ENCODE results near the gene SPAG5. TPM values are rescaled to one million over a fixed set of nuclear protein-coding genes. Genes with fewer than 3 reads are reported as not detected.

SPAG5 gene, protein sequence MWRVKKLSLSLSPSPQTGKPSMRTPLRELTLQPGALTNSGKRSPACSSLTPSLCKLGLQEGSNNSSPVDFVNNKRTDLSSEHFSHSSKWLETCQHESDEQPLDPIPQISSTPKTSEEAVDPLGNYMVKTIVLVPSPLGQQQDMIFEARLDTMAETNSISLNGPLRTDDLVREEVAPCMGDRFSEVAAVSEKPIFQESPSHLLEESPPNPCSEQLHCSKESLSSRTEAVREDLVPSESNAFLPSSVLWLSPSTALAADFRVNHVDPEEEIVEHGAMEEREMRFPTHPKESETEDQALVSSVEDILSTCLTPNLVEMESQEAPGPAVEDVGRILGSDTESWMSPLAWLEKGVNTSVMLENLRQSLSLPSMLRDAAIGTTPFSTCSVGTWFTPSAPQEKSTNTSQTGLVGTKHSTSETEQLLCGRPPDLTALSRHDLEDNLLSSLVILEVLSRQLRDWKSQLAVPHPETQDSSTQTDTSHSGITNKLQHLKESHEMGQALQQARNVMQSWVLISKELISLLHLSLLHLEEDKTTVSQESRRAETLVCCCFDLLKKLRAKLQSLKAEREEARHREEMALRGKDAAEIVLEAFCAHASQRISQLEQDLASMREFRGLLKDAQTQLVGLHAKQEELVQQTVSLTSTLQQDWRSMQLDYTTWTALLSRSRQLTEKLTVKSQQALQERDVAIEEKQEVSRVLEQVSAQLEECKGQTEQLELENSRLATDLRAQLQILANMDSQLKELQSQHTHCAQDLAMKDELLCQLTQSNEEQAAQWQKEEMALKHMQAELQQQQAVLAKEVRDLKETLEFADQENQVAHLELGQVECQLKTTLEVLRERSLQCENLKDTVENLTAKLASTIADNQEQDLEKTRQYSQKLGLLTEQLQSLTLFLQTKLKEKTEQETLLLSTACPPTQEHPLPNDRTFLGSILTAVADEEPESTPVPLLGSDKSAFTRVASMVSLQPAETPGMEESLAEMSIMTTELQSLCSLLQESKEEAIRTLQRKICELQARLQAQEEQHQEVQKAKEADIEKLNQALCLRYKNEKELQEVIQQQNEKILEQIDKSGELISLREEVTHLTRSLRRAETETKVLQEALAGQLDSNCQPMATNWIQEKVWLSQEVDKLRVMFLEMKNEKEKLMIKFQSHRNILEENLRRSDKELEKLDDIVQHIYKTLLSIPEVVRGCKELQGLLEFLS
- total RNA-seq (2021; fragmentation: NEBNext Ultra II Directional; extraction: Animal tissue kit (Norgen Biotek cat#: 25700)) = 10 to 100 TPM; 29.2 to 73.3 (median 69.4) TPM
- long read RNA-seq, full-length matches to known transcripts = 10 of 20 reads
- long read RNA-seq, partial matches to known transcripts = 7 of 20 reads
- long read RNA-seq, other reads (novel, unspliced or antisense) = 3 of 20 reads

GRCh38 chr17:28598799-28599310, at the start of gene SPAG5:
Gene SPAG5, minus strand, starts transcription at chr17:28599025. Its CDS starts 79 bp downstream, at chr17:28598946.
- Mint-ChIP-seq H3K27ac (peak within 1 kb of the TSS; percentile 95), H3K9me3 (no peaks in the 10 kb centered on the region), H3K27me3 (ENCODE audit: insufficient read depth) (peaks cover 3% of the 10 kb centered on the region), H3K36me3 (ENCODE audit: low read depth) (peaks cover 9% of the 10 kb centered on the region; the same call in 1 of the 2 replicates), H3K4me3 (peak within 1 kb of the TSS; percentile 97), H3K4me1 (ENCODE audit: low read depth) (peaks cover 26% of the 10 kb centered on the region)
- TF ChIP-seq, protein P1, sequence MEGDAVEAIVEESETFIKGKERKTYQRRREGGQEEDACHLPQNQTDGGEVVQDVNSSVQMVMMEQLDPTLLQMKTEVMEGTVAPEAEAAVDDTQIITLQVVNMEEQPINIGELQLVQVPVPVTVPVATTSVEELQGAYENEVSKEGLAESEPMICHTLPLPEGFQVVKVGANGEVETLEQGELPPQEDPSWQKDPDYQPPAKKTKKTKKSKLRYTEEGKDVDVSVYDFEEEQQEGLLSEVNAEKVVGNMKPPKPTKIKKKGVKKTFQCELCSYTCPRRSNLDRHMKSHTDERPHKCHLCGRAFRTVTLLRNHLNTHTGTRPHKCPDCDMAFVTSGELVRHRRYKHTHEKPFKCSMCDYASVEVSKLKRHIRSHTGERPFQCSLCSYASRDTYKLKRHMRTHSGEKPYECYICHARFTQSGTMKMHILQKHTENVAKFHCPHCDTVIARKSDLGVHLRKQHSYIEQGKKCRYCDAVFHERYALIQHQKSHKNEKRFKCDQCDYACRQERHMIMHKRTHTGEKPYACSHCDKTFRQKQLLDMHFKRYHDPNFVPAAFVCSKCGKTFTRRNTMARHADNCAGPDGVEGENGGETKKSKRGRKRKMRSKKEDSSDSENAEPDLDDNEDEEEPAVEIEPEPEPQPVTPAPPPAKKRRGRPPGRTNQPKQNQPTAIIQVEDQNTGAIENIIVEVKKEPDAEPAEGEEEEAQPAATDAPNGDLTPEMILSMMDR (IDR thresholded peaks at IDR 0.05) = no peak
- DNase-seq = peak; percentile 87

DNA sequence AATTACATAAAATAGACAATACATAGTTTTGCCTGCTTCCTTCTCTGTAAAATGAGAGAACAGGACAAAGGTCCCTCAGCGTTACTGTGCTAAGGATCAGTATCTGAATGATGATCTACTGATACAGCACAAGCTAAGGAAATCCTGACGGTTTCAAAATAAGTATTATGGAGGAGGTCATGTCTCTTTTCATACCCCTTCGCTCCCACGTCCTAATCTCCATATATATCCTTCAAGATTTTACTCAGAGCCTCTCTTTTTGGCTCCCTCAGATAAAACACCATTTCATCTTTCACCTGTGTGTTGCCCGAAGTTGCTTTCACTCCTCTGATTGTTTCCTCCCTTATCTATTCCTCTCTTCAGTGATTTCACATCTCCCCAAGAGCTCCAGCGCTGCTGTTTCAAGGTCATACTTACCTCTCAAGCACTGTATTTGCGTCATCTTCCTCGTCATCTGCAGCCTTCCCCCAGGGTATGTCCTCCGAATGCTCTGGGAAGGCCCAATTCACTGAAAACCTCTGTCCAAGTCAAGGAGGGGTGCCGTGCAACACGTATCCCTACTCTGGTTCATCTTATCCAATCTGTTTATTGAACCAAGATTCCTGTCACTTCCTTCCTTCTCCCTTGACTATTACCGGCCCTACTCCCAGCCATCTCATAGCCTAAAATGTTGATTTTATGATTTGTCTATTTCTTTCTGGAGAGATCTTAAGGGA, 47.4 kb upstream of the SPAG5 start:
- H3K27ac Mint-ChIP-seq = peak overlapping the region; percentile 89
- H3K27me3 Mint-ChIP-seq (ENCODE audit: insufficient read depth) = no peaks in the 10 kb centered on the region; the same call in 1 of the 2 replicates
- H3K4me1 Mint-ChIP-seq (ENCODE audit: low read depth) = peaks cover 35% of the 10 kb centered on the region
- peak overlapping the region; percentile 74 for H3K4me3 Mint-ChIP-seq
- TF ChIP-seq, protein P1 (IDR thresholded peaks at IDR 0.05) = no peak
- DNase-seq = no peak
- peaks cover 22% of the 10 kb centered on the region for H3K36me3 Mint-ChIP-seq (ENCODE audit: low read depth)
- H3K9me3 Mint-ChIP-seq = no peaks in the 10 kb centered on the region

DNA sequence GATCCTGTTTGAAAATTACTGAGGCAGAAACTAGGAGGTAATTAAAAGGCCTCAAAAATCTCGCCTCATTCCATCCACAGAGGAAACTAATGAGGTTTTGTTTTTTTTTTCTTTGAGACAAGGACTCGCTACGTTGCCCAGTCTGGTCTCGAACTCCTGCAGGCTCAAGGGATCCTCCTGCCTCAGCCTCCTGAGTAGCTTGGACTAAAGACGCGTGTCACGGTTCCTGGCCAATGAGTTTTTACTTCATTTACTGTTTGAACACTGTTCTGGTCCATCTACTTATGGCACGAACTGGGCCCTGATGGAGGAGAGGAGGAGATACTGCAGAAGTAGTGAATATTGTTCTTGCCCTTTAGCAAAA, 46.7 kb upstream of the SPAG5 start:
- H3K9me3 Mint-ChIP-seq = no peaks in the 10 kb centered on the region
- peaks cover 35% of the 10 kb centered on the region for H3K4me1 Mint-ChIP-seq (ENCODE audit: low read depth)
- DNase-seq = no peak
- peak overlapping the region; percentile 89 for H3K27ac Mint-ChIP-seq
- peak overlapping the region; percentile 74 for H3K4me3 Mint-ChIP-seq
- no peaks in the 10 kb centered on the region; the same call in 1 of the 2 replicates for H3K27me3 Mint-ChIP-seq (ENCODE audit: insufficient read depth)
- peaks cover 27% of the 10 kb centered on the region for H3K36me3 Mint-ChIP-seq (ENCODE audit: low read depth)
- TF ChIP-seq, protein P1 (IDR thresholded peaks at IDR 0.05) = no peak

DNA sequence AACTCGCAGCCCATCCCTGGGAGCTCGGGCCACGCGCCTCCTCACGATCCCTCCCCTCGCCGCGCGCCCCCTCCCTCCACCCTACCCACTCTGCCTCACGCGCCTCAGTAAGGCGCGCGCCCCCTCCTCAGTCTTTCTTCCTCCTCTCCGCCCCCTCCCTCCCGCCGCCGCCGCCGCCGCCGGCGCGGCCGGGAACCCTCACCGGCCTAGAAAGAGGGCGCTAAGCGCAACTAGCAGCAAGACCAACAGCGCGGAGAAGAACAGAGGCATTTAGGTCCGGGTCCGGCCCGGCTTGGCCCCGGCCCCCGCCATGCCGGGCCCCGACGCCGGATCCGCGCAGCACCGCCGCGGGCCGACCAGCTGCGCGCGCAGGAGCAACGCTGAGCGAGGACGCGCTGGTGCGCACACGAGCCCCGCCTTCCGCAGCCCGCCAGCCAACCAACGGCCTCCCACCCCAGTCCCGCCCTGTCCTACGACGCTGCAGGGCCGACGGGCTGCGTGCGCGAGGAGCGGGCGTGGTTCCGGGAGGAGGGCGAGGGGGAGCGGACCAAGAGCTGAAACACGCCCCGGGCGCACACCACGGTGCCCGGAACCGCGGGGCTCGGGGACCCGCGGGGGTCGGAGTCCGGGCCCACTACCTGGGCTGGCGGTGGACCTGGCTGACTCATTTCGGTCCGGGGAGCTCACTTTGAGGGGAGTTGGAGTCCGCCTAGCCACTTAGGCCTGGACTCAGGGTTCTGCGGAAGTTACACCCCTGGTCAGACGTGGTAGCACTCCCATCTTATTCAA, 46.2 kb upstream of the SPAG5 start, which contains the start of gene BLTP2:
BLTP2 (minus strand) TSS at position 372 of the 789 bp plus-strand sequence; CDS start at position 270, 102 bp downstream.
- no peaks in the 10 kb centered on the region; the same call in 1 of the 2 replicates for H3K27me3 Mint-ChIP-seq (ENCODE audit: insufficient read depth)
- H3K4me1 Mint-ChIP-seq (ENCODE audit: low read depth) = peaks cover 35% of the 10 kb centered on the region
- H3K9me3 Mint-ChIP-seq = no peaks in the 10 kb centered on the region
- peaks cover 31% of the 10 kb centered on the region for H3K36me3 Mint-ChIP-seq (ENCODE audit: low read depth)
- peak; percentile 92 for DNase-seq
- H3K27ac Mint-ChIP-seq = peak within 1 kb of the TSS; percentile 89
- peak within 1 kb of the TSS; percentile 88 for H3K4me3 Mint-ChIP-seq
- TF ChIP-seq, protein P1 (IDR thresholded peaks at IDR 0.05) = no peak
